Adrenal gland (tissue), 12 donors: ENCODE measurements around the gene FAM193B. TPM values are rescaled to one million over a fixed set of nuclear protein-coding genes. Genes with fewer than 3 reads are reported as not detected.

Experiments used
- DNase-seq, 7 donors: peaks; one replicate each; pipeline ENCODE4 v3.0.0-alpha.2; 2019 to 2020
- H3K27ac ChIP-seq, 5 donors: fragments of 200-600 bp; sonication (generic) in 4 of 5; 1 replicate in 3 of 5; 2 replicates in 2 of 5; pipeline versions ENCODE4 v1.5.1 to v1.8.0; 2016 to 2020; ENCODE audit warnings: mild to moderate bottlenecking in 1 of 5
- H3K27me3 ChIP-seq: fragments of 200-600 bp; 2 replicates; pipeline ENCODE4 v1.8.0; 2021
- H3K36me3 ChIP-seq, 2 donors: fragments of 200-600 bp; replicated peaks in 1 of 2; 1 replicate in 1 of 2; 2 replicates in 1 of 2; pipeline versions ENCODE4 v1.5.1 to v1.8.0; 2018 to 2022
- H3K4me1 ChIP-seq, 2 donors: fragments of 200-600 bp; replicated peaks in 1 of 2; 1 replicate in 1 of 2; 2 replicates in 1 of 2; pipeline versions ENCODE4 v1.5.1 to v1.8.0; 2018 to 2021
- H3K4me3 ChIP-seq, 4 donors: fragments of 200-600 bp; sonication (generic) in 3 of 4; one replicate each; pipeline ENCODE4 v1.5.1; 2016 to 2018
- H3K9me3 ChIP-seq, 3 donors: fragments of 200-600 bp; sonication (generic) in 1 of 3; replicated peaks in 1 of 3; 1 replicate in 2 of 3; 2 replicates in 1 of 3; pipeline versions ENCODE4 v1.5.1 to v1.8.0; 2016 to 2021
- POLR2A ChIP-seq, 2 donors: fragments of 450-650 bp; IDR thresholded peaks; one replicate each; pipeline ENCODE4 v1.6.1; 2017; ENCODE audit warnings: antibody characterized with exemption in 2 of 2, mild to moderate bottlenecking in 2 of 2, moderate library complexity in 1 of 2
- WGBS, 4 donors: extraction: QIAGEN DNeasy Blood & Tissue Kit in 2 of 4; methylation state at CpG; one replicate each; pipeline versions ENCODE4 v1.1.5 to v1.1.7; 2013 to 2017; 5-methylcytosine and 5-hydroxymethylcytosine counted together
- intact Hi-C, 2 donors: fragments of 100-400 bp; cut with DNase I; formaldehyde crosslinking; loops; one replicate each; pipeline versions ENCODE4 v1.14.1 to v1.15.0; 2022 to 2023
- polyA plus RNA-seq, 3 donors: library from polyadenylated mRNA; stranded (reverse); fragments of 200-250 nt in 2 of 3; fragments of 350-450 nt in 1 of 3; fragmentation: Illumina TruSeq in 1 of 3; extraction: RNeasy Lipid Tissue Mini Kit (QIAGEN cat#74804) in 1 of 3; gene quantifications; one replicate each; pipeline ENCODE4 v1.2.3, GENCODE V29; 2013 to 2014
- total RNA-seq, 9 donors: library from RNA; depleted of rRNA in 4 of 9; stranded (reverse); fragments of >200 nt in 4 of 9; fragments of 120-200 nt in 1 of 9; fragmentation: NEBNext Ultra II Directional in 1 of 9; extraction: Animal tissue kit (Norgen Biotek cat#: 25700) in 1 of 9; gene quantifications; one replicate each; pipeline versions ENCODE4 v1.1.0 to v1.2.4, GENCODE V29; 2013 to 2023
- TF ChIP-seq, protein P1 (sequence below), 6 experiments: fragments of 450-650 bp in 4 of 6; fragments of 200-600 bp in 2 of 6; sonication (generic) in 1 of 6; IDR thresholded peaks; 1 replicate in 5 of 6; 2 replicates in 1 of 6; pipeline versions ENCODE4 v1.5.1 to v1.8.0; 2016 to 2021; ENCODE audit warnings: antibody characterized with exemption in 6 of 6, mild to moderate bottlenecking in 2 of 6, moderate library complexity in 1 of 6
- donor health status: healthy with polysubstance abuse.
- donor health status: Bipolar disorder and iron deficiency.
- donor health status: DM: yes; HTN: yes; CAD: no.
- donor health status: DM: no; HTN: no; CAD: no.
- donor health status: DM: no; HTN: no; CAD: no.
- donor health status: DM: yes; HTN: yes; CAD: no.

The FAM193B gene
- total and polyA plus RNA-seq, 12 donors: 18.4 to 851 (median 44.0) TPM

DNA sequence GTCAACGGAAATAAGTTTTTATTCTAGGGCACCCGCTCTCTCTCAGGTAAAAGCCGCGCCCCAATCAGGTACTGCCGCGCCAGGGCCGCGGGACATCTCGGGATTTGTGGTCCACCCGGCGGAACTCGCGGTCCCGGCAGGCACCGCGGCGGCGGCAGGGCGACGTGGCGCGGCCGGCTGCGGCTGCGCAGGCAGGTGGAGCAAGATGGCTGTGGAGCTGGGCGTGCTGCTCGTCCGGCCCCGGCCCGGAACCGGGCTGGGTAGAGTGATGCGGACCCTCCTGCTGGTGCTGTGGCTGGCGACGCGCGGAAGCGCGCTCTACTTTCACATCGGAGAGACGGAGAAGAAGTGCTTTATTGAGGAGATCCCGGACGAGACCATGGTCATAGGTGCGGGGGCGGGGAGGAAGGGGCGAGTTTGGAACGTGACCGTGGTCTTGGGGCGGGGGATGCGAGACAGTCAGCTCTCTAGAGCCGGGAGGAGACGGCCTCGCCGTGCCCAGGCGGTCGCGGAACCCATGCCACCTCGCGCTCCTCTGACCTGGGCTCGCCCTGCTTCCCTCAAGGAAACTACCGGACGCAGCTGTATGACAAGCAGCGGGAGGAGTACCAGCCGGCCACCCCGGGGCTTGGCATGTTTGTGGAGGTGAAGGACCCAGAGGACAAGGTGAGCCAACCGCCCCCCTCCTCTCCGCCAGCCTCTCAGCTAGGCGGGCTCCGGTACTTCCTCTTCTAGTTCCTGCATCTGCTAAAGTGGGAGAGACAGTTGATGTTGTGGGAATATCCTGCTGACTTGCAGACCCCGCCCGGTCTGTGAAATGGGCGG lies 37.9 kb upstream of the FAM193B start, which contains the start of gene TMED9:
Gene TMED9, plus strand, starts transcription at position 194 of the 825 bp plus-strand sequence. Its CDS starts 12 bp downstream, at position 206.
- Histone ChIP-seq H3K36me3 (peaks cover 0 to 36% of the 10 kb centered on the region in 2 donors), H3K9me3 (no peaks in the 10 kb centered on the region), H3K4me3 (peak within 1 kb of the TSS; percentile 48 to 85 (median 78)), H3K27ac (peak within 1 kb of the TSS in 4 of 5 donors; percentile 45 to 86 (median 72)), H3K27me3 (no peaks in the 10 kb centered on the region), H3K4me1 (peaks cover 5 to 16% of the 10 kb centered on the region in 2 donors)
- intact Hi-C loops: no loop called here
- WGBS, 4 donors: 0 to 1% (median 0%) methylated on average over 18 to 71 of the region's 71 CpGs
- TF ChIP-seq POLR2A (IDR thresholded peaks at IDR 0.05): peak; percentile 85 to 86
- TF ChIP-seq, protein P1, sequence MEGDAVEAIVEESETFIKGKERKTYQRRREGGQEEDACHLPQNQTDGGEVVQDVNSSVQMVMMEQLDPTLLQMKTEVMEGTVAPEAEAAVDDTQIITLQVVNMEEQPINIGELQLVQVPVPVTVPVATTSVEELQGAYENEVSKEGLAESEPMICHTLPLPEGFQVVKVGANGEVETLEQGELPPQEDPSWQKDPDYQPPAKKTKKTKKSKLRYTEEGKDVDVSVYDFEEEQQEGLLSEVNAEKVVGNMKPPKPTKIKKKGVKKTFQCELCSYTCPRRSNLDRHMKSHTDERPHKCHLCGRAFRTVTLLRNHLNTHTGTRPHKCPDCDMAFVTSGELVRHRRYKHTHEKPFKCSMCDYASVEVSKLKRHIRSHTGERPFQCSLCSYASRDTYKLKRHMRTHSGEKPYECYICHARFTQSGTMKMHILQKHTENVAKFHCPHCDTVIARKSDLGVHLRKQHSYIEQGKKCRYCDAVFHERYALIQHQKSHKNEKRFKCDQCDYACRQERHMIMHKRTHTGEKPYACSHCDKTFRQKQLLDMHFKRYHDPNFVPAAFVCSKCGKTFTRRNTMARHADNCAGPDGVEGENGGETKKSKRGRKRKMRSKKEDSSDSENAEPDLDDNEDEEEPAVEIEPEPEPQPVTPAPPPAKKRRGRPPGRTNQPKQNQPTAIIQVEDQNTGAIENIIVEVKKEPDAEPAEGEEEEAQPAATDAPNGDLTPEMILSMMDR (IDR thresholded peaks at IDR 0.05): peak in 3 of 6 experiments; percentile 16 to 40 (median 25)
- DNase-seq: peak; percentile 77 to 88 (median 82)

DNA sequence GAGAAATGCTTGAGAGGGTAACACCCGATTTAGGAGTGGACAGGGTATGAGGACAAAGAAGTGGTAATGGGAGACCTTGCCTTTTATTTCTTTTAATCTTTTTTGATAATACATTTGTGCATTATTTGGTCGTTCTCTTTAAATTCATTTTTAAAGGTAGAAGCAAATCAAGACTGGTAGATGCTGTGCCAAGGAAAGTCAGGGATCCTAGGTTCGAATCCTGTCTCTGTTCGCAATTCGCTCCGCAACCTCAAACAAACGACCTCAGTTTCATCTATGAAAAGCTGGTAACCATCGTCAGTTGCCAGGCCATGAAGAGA lies 37.3 kb upstream of the FAM193B start:
- TF ChIP-seq, protein P1 (IDR thresholded peaks at IDR 0.05): no peak
- no peak for TF ChIP-seq POLR2A (IDR thresholded peaks at IDR 0.05)
- no peaks in the 10 kb centered on the region for H3K9me3 ChIP-seq
- H3K4me1 ChIP-seq: peaks cover 5 to 16% of the 10 kb centered on the region in 2 donors
- 10 to 12% (median 11%) methylated on average over 8 of the region's 8 CpGs for WGBS, 4 donors
- peaks cover 0 to 34% of the 10 kb centered on the region in 2 donors for H3K36me3 ChIP-seq
- peak overlapping the region in 1 of 5 donors; percentile 86 for H3K27ac ChIP-seq
- H3K4me3 ChIP-seq: peak overlapping the region in 3 of 4 donors; percentile 48 to 85 (median 78)
- DNase-seq: no peak
- intact Hi-C loops: no loop called here
- no peaks in the 10 kb centered on the region for H3K27me3 ChIP-seq

DNA sequence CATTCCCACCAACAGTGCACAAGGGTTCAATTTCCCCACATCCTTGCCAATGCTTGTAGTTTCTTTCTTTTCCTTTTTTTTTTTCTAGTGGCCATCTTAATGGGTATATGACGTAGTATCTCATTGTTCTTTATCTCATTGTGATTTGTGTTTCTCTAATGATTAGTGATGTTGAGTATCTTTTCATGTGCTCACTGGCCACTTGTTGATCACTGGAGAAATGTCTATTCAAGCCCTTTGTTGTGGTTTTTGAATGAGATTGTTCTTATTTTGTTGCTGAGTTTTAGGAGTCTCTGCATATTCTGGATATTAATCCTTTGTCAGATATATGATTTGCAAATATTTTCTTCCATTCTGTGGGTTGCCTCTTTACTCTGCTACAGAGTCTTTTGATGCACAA lies 36.0 kb upstream of the FAM193B start:
- H3K27ac ChIP-seq: no peak overlapping the region
- 68 to 83% (median 77%) methylated on average over 1 of the region's 1 CpG for WGBS, 4 donors
- intact Hi-C loops: no loop called here

DNA sequence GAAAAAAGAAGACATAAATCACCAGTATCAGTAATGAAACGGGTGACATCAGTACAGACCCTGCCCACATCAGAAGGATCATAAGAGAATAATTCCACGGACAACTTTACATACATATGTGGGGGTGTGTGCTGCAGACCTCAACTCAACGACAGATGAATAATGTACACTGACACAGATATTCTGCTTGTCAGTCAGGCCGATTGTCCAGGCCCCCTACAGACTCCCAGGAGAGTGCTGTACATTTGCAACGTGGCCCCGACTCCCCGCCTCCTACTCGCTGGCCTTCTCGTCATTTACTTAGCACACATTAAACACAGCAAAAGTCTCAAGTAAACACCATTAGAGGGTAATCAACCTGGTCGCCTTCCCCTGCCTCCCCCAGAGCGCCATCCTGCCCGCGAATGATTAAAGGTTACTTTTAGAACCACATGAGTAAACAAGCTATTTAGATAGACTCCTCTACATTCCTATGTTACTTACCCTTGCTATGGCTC lies 34.1 kb upstream of the FAM193B start:
- Histone ChIP-seq H3K36me3 (peaks cover 0 to 2% of the 10 kb centered on the region in 2 donors), H3K27ac (no peak overlapping the region), H3K4me3 (no peak overlapping the region), H3K27me3 (no peaks in the 10 kb centered on the region), H3K4me1 (peaks cover 5 to 9% of the 10 kb centered on the region in 2 donors), H3K9me3 (no peaks in the 10 kb centered on the region)
- TF ChIP-seq, protein P1 (IDR thresholded peaks at IDR 0.05): no peak
- TF ChIP-seq POLR2A (IDR thresholded peaks at IDR 0.05): no peak
- intact Hi-C loops: no loop called here
- WGBS, 4 donors: 45 to 59% (median 51%) methylated on average over 13 of the region's 13 CpGs
- DNase-seq: no peak

More for the DNA sequence above, 36.0 kb upstream of the FAM193B start:
- TF ChIP-seq, protein P1 (IDR thresholded peaks at IDR 0.05): no peak
- no peak for TF ChIP-seq POLR2A (IDR thresholded peaks at IDR 0.05)
- no peaks in the 10 kb centered on the region for H3K27me3 ChIP-seq
- peaks cover 5 to 16% of the 10 kb centered on the region in 2 donors for H3K4me1 ChIP-seq
- H3K4me3 ChIP-seq: no peak overlapping the region
- H3K9me3 ChIP-seq: no peaks in the 10 kb centered on the region
- peaks cover 0 to 22% of the 10 kb centered on the region in 2 donors for H3K36me3 ChIP-seq
- DNase-seq: no peak
